ENCODE results near the gene EXOSC1. TPM values are rescaled to one million over a fixed set of nuclear protein-coding genes. Genes with fewer than 3 reads are reported as not detected.

Gene EXOSC1
- total and polyA plus RNA-seq, 2 of the 13 experiments (the other 11 are each of a cell fraction or from before 2014, with no cell fraction given): 36.3 to 39.9 TPM

DNA sequence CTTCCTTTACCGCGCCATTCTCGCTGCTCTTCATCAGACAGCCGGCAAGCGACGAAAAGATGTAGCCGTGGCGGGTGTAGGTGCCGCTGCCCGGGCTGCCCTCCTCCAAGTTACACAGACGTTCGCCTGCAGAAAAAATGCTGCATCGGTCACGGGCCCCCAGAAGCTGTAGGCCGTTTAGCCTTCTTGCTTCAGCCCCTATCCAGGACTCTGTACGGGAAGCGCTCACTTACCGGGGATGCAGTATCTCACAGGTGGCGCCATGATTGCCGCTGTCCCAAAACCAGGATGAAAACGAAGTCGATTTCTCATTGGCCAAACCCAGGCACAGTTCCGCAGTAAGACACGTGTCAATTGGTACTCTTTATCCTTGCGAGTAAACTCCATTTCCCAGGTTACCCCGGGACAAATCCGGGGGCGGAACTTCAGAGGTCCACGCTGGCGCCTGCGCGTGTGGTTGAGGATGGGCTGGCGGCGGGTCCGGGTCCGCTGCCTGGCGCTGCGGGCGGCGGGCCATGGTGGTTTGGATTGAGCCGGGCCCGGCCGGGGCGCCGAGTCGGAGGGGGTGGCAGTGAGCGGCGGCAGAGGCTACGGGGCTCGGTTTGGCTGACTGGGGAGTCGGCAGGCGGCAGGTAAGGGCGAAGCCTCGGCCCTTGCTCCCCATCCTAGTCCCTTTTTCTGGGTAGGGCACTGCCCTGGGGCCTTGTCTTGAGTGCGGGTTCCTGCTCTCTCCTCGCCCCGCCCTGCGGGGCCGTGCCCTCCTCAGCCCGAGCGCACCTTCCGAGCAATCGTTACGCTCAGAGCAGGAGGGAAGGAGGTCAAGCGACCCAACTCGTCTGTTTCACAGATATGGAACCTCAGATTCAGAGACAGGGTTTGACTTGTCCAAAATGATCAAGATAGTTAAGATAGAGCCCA lies at the start of gene EXOSC1, which contains the start of gene ZDHHC16 (continued):
- TF ChIP-seq, protein P1, sequence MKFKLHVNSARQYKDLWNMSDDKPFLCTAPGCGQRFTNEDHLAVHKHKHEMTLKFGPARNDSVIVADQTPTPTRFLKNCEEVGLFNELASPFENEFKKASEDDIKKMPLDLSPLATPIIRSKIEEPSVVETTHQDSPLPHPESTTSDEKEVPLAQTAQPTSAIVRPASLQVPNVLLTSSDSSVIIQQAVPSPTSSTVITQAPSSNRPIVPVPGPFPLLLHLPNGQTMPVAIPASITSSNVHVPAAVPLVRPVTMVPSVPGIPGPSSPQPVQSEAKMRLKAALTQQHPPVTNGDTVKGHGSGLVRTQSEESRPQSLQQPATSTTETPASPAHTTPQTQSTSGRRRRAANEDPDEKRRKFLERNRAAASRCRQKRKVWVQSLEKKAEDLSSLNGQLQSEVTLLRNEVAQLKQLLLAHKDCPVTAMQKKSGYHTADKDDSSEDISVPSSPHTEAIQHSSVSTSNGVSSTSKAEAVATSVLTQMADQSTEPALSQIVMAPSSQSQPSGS (CRISPR knock-in tag; IDR thresholded peaks at IDR 0.05): 0 out of 2 replicates have a peak, but pooled peaks have one; percentile 13
- TF ChIP-seq, protein P2, sequence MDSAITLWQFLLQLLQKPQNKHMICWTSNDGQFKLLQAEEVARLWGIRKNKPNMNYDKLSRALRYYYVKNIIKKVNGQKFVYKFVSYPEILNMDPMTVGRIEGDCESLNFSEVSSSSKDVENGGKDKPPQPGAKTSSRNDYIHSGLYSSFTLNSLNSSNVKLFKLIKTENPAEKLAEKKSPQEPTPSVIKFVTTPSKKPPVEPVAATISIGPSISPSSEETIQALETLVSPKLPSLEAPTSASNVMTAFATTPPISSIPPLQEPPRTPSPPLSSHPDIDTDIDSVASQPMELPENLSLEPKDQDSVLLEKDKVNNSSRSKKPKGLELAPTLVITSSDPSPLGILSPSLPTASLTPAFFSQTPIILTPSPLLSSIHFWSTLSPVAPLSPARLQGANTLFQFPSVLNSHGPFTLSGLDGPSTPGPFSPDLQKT (CRISPR knock-in tag; IDR thresholded peaks at IDR 0.05; ENCODE audit: borderline replicate concordance): no peak
- peak; percentile 83; the same call in 1 of the 2 replicates for TF ChIP-seq ZNF256 (CRISPR knock-in tag; conservative IDR thresholded peaks at IDR 0.05)
- TF ChIP-seq, protein P3, sequence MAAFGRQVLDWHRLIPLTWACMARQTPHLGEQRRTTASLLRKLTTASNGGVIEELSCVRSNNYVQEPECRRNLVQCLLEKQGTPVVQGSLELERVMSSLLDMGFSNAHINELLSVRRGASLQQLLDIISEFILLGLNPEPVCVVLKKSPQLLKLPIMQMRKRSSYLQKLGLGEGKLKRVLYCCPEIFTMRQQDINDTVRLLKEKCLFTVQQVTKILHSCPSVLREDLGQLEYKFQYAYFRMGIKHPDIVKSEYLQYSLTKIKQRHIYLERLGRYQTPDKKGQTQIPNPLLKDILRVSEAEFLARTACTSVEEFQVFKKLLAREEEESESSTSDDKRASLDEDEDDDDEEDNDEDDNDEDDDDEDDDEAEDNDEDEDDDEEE (CRISPR knock-in tag; IDR thresholded peaks at IDR 0.05): no peak
- peak; percentile 55 for TF ChIP-seq ZNF883 (CRISPR knock-in tag; IDR thresholded peaks at IDR 0.05; ENCODE audit: not compliant biosample characterization)
- TF ChIP-seq YEATS4 (CRISPR knock-in tag; IDR thresholded peaks at IDR 0.05; ENCODE audit: borderline replicate concordance): peak; percentile 87
- TF ChIP-seq MED1 (CRISPR knock-in tag; IDR thresholded peaks at IDR 0.05): peak; percentile 45
- TF ChIP-seq, protein P4, sequence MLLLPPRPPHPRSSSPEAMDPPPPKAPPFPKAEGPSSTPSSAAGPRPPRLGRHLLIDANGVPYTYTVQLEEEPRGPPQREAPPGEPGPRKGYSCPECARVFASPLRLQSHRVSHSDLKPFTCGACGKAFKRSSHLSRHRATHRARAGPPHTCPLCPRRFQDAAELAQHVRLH (CRISPR knock-in tag; IDR thresholded peaks at IDR 0.05; ENCODE audit: borderline replicate concordance, low read depth): peak; percentile 32; the same call in 1 of the 2 replicates
- peak; percentile 97 for TF ChIP-seq ZFX (CRISPR knock-in tag; IDR thresholded peaks at IDR 0.05; ENCODE audit: low read depth)
- no peak for TF ChIP-seq DMTF1 (CRISPR knock-in tag; IDR thresholded peaks at IDR 0.05)
- no peak for TF ChIP-seq ZNF124 (CRISPR knock-in tag; IDR thresholded peaks at IDR 0.05)
- TF ChIP-seq, protein P5, sequence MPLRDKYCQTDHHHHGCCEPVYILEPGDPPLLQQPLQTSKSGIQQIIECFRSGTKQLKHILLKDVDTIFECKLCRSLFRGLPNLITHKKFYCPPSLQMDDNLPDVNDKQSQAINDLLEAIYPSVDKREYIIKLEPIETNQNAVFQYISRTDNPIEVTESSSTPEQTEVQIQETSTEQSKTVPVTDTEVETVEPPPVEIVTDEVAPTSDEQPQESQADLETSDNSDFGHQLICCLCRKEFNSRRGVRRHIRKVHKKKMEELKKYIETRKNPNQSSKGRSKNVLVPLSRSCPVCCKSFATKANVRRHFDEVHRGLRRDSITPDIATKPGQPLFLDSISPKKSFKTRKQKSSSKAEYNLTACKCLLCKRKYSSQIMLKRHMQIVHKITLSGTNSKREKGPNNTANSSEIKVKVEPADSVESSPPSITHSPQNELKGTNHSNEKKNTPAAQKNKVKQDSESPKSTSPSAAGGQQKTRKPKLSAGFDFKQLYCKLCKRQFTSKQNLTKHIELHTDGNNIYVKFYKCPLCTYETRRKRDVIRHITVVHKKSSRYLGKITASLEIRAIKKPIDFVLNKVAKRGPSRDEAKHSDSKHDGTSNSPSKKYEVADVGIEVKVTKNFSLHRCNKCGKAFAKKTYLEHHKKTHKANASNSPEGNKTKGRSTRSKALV (CRISPR knock-in tag; IDR thresholded peaks at IDR 0.05): no peak
- peak; percentile 63; the same call in 1 of the 2 replicates for TF ChIP-seq ELF4 (CRISPR knock-in tag; IDR thresholded peaks at IDR 0.05; ENCODE audit: borderline replicate concordance)
- TF ChIP-seq GZF1 (CRISPR knock-in tag; IDR thresholded peaks at IDR 0.05): no peak
- peak; percentile 81; the same call in 1 of the 2 replicates for TF ChIP-seq TOPORS (CRISPR knock-in tag; IDR thresholded peaks at IDR 0.05)
- TF ChIP-seq NFIB (CRISPR knock-in tag; IDR thresholded peaks at IDR 0.05; ENCODE audit: borderline replicate concordance): no peak
- TF ChIP-seq NONO (IDR thresholded peaks at IDR 0.05): no peak
- TF ChIP-seq NONO (CRISPR knock-in tag; conservative IDR thresholded peaks at IDR 0.05): peak; percentile 74

All from HepG2 (cell line).